VCaP (cell line): Measurements from ENCODE around the gene VPS4A.

Source experiments
- H3K27ac ChIP-seq: fragments of 450-650 bp; 2 replicates; pipeline ENCODE4 v1.5.1; 2017
- TF ChIP-seq, protein P1 (sequence below): fragments of 450-650 bp; conservative IDR thresholded peaks from 2 replicates; pipeline ENCODE4 v1.5.1; 2017; ENCODE audit warnings: mild to moderate bottlenecking, moderate library complexity

Gene VPS4A

GRCh38 chr16:69323415-69323814 lies 12.3 kb downstream of the VPS4A start:
- no peak overlapping the region for H3K27ac ChIP-seq
- TF ChIP-seq, protein P1, sequence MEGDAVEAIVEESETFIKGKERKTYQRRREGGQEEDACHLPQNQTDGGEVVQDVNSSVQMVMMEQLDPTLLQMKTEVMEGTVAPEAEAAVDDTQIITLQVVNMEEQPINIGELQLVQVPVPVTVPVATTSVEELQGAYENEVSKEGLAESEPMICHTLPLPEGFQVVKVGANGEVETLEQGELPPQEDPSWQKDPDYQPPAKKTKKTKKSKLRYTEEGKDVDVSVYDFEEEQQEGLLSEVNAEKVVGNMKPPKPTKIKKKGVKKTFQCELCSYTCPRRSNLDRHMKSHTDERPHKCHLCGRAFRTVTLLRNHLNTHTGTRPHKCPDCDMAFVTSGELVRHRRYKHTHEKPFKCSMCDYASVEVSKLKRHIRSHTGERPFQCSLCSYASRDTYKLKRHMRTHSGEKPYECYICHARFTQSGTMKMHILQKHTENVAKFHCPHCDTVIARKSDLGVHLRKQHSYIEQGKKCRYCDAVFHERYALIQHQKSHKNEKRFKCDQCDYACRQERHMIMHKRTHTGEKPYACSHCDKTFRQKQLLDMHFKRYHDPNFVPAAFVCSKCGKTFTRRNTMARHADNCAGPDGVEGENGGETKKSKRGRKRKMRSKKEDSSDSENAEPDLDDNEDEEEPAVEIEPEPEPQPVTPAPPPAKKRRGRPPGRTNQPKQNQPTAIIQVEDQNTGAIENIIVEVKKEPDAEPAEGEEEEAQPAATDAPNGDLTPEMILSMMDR, result no peak

DNA sequence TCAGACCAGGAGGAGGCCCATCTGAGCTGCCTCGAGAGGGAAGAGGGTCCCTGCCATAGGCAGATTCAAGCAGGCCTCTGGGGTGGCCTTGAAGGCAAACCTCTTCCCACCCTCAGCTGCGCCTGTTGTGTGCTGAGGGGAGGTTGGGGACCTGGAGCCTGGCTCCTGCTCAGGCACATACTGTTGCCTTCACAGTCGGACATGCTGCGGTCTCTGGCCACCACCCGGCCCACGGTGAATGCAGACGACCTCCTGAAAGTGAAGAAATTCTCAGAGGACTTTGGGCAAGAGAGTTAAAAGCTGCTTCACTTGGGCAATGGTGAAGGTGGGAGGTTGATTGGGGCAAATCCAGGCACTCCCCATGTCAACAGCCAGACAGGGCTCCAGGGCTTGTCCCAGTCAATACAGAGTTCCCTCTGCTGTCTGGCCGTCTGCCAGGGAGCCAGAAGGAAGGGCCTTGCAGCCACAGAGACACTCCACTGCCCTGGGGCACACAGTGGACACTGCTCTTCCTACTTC lies 12.9 kb downstream of the VPS4A start:
- H3K27ac ChIP-seq, result no peak overlapping the region
- TF ChIP-seq, protein P1, result no peak

GRCh38 chr16:69324585-69325253 lies 13.6 kb downstream of the VPS4A start:
- TF ChIP-seq, protein P1, result no peak
- H3K27ac ChIP-seq, result no peak overlapping the region

- TF ChIP-seq, protein P1, result no peak
- no peak overlapping the region for H3K27ac ChIP-seq
Measured at GRCh38 chr16:69325784-69326171, 14.6 kb downstream of the VPS4A start.

DNA sequence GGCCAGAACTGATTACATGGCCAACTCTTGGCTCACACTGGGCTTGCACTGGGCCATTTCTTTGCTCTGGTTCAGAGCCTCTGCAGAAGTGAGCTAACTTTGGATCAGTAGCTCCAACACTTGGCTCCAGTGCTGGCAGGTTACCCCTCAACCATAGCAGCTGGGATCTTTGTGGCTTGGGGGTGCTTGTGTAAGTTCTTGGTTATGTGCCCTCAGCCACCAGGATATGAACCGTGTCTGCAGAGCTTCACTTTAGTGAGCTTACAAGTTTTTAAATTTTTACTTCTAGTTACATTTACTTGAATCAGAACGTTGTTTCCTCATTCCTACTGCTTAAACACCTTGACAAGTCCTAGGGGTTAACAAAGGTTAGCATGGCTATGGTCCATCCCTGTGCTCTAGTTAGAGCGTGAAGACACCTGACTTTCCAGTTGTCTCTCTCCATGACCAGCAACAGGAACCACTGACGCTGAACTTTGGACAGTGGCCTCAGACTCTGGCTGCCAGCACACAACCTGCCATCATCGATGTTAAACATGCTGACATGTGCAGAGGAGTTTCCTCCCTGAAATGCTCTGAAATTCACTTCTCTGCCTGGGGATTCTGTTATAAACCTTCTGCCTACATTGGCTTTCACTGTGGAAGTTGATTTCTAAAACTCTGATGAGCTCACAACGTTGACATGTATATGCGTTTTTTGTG lies 15.2 kb downstream of the VPS4A start:
- TF ChIP-seq, protein P1, result no peak
- no peak overlapping the region for H3K27ac ChIP-seq

DNA sequence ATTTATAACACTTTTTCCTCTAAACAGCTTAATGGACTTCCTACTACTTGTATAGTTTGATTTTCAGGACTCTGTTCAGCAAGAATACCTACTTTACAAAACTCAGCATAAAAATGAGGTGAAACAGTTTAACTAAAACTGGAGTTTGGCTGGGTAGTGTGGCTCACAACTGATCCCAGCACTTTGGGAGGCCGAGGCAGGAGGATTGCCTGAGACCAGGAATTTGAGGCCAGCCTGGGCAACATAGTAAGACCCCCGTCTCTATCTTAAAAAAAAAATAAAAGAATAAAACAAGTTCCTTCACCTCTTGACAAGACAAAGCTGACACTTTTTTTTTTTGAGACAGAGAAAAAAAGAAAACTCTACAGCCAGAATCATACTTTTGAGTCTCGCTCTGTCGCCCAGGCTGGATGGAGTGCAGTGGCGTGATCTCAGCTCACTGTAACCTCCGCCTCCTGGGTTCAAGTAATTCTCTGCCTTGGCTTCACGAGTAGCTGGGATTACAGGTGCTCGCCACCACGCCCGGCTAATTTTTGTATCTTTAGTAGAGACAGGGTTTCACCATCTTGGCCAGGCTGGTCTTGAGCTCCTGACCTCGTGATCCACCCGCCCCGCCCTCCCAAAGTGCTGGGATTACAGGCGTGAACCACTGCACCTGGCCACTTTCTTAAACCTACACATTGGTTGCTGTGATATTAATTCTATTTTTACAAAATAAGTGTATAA lies 16.6 kb downstream of the VPS4A start:
- peak overlapping the region; percentile 84 for H3K27ac ChIP-seq
- TF ChIP-seq, protein P1, result no peak

DNA sequence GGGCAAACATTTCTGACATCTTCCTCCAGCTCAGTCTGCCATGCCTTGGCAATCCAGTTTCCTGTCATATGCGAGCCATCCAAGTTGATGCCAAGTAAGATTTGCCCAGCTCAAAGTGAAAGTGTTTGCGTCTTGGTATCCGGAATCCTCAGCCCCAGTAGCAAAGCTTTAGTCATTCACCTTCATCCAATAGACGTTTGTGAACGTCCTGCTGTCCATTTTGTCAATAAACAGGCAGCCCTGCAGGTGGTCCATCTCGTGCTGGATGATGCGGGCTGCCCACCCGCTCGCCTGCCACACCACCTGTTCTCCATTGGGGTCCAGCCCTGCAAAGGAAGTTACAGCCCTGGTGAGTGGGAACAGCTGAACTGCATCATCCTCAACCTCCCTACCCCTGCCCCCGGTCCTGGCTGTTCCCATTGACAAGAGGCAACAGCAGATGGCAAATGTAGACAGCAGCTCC lies 17.7 kb downstream of the VPS4A start:
- H3K27ac ChIP-seq, result peak overlapping the region; percentile 84
- TF ChIP-seq, protein P1, result no peak
